GM18868 (cell line): Measurements from ENCODE around the gene TSHZ2.

Experiments
- ATAC-seq: cut with Tn5 transposase; IDR thresholded peaks from one replicate; pipeline ENCODE4 v1.9.1; 2021; ENCODE audit warnings: mild to moderate bottlenecking, moderate library complexity; ENCODE audit not compliant: unreplicated experiment

The TSHZ2 gene

GRCh38 chr20:53124803-53125202 lies 152.6 kb downstream of the TSHZ2 start:
- ATAC-seq: no peak

- ATAC-seq: no peak
Measured at GRCh38 chr20:53126185-53126584, 154.0 kb downstream of the TSHZ2 start.

GRCh38 chr20:53127027-53127426 lies 154.9 kb downstream of the TSHZ2 start:
- no peak for ATAC-seq

GRCh38 chr20:53128004-53128403 lies 155.8 kb downstream of the TSHZ2 start:
- no peak for ATAC-seq

GRCh38 chr20:53129563-53129962 lies 157.4 kb downstream of the TSHZ2 start:
- ATAC-seq: no peak

GRCh38 chr20:53130795-53131194 lies 158.6 kb downstream of the TSHZ2 start:
- no peak for ATAC-seq

- no peak for ATAC-seq
Measured at GRCh38 chr20:53133125-53133524, 161.0 kb downstream of the TSHZ2 start.

- no peak for ATAC-seq
Measured at GRCh38 chr20:53133628-53134027, 161.5 kb downstream of the TSHZ2 start.

GRCh38 chr20:53136473-53136872 lies 164.3 kb downstream of the TSHZ2 start:
- no peak for ATAC-seq

GRCh38 chr20:53138454-53139262 lies 166.5 kb downstream of the TSHZ2 start:
- ATAC-seq: peak; percentile 94

GRCh38 chr20:53141201-53142050 lies 169.3 kb downstream of the TSHZ2 start:
- no peak for ATAC-seq

- ATAC-seq: no peak
Measured at GRCh38 chr20:53142225-53143127, 170.3 kb downstream of the TSHZ2 start.

- ATAC-seq: peak; percentile 78
Measured at GRCh38 chr20:53146201-53146891, 174.2 kb downstream of the TSHZ2 start.

GRCh38 chr20:53148771-53149147 lies 176.6 kb downstream of the TSHZ2 start:
- ATAC-seq: no peak

GRCh38 chr20:53149148-53149889 lies 177.2 kb downstream of the TSHZ2 start:
- ATAC-seq: no peak

GRCh38 chr20:53149890-53150205 lies 177.7 kb downstream of the TSHZ2 start:
- ATAC-seq: no peak

GRCh38 chr20:53150532-53150931 lies 178.4 kb downstream of the TSHZ2 start:
- no peak for ATAC-seq

- ATAC-seq: no peak
Measured at GRCh38 chr20:53152228-53152627, 180.1 kb downstream of the TSHZ2 start.

GRCh38 chr20:53154540-53154939 lies 182.4 kb downstream of the TSHZ2 start:
- ATAC-seq: peak; percentile 66
